GM19468 (cell line): ENCODE results near the gene SUGT1.
"Not testable (repeated sequence)": the region's sequence is repeated elsewhere in the genome, so short reads cannot be mapped to it uniquely, and the experiment has no call there.

Source experiments
- ATAC-seq: cut with Tn5 transposase; IDR thresholded peaks from one replicate; pipeline ENCODE4 v1.9.1; 2021; ENCODE audit warnings: mild to moderate bottlenecking, moderate library complexity, moderate number of reproducible peaks; ENCODE audit not compliant: unreplicated experiment; ENCODE audit errors: extremely low read depth

SUGT1 gene

DNA sequence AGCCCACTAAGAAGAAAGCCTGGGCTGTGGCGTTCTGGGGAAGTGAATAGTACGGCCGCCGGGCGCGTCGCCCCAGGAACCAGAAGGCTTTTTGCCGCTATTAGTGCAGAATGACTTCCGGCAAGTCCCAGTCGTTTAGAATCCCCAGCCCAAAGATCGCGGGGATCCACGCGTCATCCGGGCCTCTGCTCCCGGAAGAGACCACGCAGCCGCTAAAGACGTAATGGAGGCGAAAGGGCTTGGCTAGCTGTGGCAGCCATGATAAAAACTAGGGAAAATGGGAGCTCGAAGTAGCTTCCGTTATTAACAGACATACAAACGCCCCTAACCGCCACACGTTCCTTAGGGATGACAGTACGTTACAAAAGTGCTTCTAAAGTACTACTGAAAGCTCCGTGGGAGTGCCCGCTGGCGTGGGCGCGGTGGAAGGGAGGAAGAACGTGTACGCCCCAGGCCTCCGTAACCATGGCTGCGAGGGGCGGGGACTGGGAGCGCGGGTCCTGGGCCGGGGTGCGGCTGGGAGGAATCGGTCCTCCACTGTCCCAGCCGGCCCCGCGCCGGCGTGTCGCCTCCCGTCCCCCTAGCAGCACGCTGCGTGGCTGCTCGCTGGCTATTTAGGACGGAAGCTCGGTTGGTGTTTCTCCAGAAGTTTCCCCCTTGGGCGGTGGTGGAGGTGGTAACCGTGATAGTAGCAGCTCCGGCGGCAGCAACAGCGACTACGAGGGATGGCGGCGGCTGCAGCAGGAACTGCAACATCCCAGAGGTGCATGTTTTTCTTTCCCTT, at the start of gene SUGT1:
Gene SUGT1, plus strand, starts transcription at position 641 of the 784 bp plus-strand sequence. Its CDS starts 85 bp downstream, at position 726.
- peak; percentile 97 for ATAC-seq

DNA sequence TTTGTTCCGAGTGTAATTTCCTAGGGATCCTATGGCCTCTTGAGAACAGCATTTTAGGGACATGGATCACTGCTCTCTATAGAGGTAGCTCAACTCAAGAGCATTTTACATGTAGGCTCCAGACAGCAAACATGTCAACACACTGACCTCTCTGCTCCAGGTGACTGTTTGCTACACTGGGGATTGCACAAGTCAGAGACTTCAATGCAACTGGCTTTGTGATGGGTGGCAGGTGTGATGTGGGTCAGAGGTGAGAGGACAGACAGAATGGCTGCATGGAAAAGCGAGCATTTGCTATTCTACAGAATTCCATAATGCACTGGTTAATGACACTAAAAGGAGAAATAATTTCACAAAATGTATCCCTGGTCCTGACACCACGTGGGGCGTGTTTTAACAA, 49.3 kb upstream of the SUGT1 start:
- not testable (repeated sequence) for ATAC-seq

DNA sequence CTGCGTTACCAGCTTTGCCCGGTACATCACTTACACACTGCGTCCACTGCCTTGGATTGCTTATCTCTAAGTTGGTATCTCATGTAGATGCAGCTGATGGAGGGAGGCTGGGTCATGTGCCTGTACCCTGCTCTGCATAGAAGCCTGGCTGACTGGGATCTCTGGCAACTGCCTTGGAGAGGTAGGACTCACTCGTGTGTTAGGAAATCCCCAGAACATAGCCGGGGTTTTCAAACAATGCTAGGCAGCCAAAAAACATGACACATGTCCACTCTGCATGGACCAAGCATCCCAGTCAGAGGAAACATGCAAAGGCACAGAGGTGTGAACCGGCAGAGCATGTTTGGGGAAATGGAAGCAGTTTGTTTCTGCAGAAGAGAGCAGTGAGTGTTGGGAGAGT, 46.5 kb upstream of the SUGT1 start:
- ATAC-seq = not testable (repeated sequence)

DNA sequence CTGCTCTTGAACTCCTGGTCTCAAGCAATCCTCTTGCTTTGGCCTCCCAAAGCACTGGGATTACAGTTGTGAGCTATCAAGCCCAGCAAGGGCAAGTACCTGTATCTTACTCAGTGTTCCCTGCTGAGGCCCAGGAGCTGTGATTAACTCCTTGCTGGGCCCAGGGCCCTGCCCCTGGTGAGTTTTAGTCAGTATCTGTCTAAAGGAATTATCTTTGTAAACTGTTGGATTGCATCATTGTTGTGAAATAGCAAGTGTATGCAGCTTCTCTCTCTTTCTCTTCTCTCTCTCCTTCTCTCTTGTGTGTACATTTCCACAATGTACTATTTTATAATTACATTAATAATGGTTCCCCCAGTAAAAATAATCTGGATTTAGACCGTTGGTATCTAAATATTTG, 45.8 kb upstream of the SUGT1 start:
- ATAC-seq = not testable (repeated sequence)

DNA sequence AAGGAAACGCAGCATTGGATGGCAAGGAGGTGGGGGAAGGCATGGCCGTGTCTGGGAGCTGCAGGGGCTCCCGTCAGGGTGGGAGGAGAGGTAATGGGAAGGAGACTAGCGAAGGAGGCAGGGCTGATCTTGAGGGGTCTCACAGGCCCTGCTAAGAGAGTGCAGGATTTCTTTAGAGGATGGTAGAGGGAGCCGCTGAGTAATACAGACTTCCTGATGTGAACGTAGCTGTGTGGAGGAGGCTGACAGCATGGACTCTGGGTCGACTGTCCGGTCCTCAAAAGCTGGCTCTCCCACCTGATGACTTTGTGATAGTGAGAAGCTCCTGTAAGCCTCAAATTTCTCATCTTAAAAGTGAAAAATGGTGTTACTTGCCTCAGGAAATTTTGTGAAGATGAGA, 44.5 kb upstream of the SUGT1 start:
- not testable (repeated sequence) for ATAC-seq

DNA sequence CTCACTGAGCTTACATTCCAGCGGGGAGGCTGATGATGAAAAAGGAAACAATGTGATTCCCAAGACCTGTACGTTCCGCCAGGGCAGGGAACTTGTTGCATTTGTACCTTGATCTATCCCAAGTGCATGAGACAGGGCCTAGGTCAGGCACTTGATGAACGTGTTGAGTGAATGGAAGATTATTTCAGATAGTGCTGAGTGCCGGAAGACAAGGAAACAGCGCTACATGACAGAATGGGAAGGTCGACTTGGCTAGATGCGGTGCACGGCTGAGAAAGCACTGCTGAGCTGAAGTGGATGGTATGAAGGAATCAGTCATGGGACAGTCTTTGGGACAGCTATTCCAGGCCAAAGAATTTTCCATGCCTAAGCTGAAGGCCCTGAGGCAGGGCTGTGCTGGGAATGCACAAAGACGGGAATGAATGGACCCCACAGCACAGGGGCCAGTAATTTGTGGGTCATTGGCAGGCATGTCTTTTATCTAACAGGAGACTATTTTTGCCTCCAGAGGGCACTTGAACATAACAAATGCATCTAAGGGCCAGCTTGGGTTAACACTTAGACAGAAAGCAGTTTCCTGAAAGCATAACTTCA, 43.5 kb upstream of the SUGT1 start:
- not testable (repeated sequence) for ATAC-seq

DNA sequence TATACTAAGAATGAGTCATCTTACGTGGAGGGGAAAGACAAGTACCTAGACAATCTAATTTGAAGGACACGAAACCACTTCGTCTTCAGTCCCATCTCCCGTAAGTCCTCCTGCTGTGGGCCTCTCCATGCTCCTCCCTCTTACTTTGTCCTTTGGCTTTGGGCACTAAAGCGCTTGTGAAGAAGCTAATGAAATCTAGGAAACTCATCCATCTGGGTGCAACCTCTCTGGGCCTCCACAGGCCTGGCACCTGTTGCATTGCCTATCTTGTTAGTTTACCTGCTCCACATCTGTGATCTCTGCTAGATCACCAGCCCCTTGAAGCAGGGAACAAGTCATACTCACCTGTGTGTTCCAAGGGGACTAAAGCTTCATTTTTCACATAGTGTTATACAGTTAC, 42.5 kb upstream of the SUGT1 start:
- not testable (repeated sequence) for ATAC-seq

DNA sequence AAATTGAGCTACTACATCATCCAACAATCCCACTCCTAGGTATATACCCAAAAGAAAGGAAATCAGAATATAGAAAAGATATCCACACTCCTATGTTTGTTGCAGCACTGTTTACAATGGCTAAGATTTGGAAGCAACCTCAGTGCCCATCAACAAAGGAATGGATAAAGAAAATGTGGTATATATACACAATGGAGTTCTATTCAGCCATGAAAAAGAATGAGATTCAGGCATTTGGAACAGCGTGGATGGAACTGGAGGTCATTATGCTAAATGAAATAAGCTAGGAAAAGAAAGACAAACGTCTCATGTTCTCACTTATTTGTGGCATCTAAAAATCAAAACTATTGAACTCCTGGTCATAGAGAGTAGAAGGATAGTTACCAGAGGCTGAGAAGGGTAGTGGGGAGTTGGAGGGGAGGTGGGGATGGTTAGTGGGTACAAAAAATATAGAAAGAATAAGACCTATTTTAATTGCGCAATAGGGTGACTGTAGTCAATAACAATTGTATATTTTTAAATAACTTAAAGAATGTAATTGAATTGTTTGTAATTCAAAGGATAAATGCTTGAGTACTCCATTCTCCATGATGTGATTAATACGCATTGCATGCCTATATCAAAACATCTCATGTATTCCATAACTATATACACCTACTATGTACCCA, 37.4 kb upstream of the SUGT1 start:
- no peak for ATAC-seq

DNA sequence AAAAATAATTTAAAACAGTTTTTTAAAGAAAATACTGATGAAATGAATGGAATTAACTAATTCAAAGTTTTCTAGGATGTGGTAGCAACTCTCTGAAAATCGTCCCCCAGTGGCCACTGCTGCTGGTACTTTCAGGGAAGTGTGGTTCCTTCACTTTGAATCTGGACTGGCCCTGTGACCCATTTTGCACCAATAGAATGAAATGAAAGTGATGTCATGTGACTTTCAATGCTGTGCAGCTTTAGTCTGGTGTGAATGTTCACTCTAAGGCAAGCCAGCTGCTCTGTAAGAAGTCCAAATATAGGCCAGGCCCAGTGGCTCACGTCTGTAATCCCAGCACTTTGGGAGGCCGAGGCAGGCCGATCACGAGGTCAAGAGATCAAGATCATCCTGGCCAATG, 36.8 kb upstream of the SUGT1 start:
- no peak for ATAC-seq

DNA sequence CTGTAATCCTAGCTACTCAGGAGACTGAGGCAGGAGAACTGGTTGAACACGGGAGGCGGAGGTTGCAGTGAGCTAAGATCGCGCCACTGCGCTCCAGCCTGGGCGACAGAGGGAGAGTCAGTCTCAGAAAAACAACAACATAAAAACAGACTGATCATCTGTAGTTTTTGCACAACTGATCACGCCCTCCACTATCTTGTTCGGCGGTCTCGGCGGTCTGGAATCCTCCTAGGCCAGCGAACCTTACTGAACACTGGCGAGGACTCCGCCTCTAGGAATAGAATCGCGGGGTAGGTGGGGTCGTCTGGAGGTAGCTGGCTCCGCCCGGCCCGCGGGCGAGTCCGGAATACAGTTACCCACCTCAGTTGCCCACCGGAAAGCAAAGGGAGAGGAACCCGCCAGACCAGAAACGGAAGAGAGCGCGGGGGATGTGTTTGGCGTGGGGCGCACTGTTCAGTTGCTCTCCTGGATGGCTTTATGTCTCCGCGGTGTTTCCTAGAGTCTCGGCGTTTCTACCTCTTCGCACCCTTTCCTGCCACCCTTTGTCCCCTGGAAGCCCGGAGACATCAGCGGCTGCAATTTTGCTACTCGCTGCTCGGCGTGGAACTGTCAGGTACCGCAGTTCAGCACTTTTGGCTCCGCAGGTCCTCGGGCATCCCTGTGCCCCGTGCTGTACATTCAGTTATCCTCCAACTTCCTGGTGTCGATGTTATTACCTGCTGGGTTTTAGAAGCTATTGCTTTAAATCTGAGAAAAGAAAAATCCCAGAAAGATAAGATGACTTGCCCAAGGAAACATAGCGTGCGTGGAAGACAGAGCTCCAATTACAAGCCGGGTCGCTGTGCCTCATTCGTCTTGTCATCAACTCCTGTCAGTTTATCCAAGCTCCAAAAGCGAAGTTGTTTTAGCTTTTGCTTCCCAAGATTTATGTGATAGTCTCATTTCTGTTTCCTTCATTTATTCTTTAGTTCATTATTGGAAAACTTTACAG, 35.3 kb upstream of the SUGT1 start:
- peak; percentile 98 for ATAC-seq

DNA sequence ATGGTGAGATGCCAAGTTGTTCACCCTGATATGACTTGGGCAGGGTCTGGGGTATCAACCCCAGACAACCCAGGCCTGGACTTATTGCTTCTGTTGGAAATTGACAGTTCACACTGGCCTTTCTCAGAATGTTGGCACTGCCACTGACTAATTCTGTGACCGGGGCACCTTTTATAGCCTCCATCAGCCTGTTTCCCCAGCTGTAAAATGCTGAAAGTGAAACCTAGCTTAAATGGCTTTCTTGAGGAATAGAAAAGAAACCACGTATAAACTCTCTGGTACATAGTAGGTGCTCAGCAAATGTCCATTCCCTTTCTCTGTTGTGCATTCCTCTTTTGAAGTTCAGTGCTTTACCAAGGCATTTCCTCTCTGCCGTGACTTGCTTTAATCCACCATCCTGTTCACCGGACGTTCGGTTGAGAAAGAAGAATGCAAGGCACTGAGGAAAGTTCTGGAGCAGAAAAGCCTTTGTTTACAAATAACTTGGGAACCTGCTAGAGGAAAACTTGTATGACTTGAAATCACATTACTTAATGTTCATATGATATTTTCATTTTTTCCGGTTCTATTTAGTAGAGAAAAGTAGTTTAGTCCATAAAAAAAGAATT, 21.4 kb upstream of the SUGT1 start:
- ATAC-seq = not testable (repeated sequence)

DNA sequence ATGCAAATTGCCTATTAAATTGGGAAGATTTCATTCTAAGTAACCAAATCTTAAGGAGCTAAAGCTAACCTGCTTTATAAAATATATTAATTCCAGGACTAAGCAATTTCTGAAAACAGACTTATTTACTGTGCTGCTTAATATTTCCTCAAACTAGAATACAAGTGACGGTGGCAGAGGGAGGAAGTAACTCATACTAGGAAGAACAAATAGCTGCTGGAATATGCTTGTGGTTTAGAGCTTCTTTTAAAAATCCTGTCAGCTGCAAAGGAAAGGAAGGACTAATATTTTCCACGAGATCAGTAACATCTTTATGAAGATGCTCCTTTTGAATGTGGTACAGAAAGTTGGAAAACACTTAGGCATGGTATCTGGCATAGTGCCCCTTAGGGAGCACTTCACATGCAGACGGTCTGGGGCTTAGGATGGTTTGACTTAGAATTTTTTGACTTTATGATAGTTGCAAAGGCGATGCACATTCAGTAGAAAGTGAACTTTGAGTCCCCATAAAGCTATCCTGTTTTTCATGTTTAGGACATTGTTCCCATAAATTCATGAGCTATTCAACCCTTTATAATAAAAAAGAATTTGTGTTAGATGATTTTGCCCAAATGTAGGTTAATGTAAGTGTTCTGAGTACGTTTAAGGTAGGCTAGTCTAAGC, 13.8 kb upstream of the SUGT1 start:
- no peak for ATAC-seq

DNA sequence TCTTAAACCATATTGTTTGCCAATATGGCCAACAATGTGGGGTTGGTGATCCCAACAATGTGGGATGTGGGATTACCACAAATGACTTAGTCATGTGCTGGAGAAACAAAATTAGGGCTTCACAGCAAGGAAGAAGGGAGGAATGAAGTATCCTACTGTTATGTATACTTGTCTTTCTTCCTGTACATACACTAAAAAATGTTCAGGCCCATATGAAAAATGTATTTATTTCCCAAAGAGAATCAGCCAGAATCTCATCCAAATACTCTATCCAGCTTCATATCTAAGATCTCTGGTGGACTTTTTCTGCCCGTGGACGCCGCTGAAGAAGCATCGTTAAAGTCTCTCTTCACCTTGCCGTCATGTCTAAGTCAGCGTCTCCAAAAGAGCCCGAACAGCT, 10.5 kb upstream of the SUGT1 start, which contains the start of gene HNRNPA1L2:
Gene HNRNPA1L2, plus strand, starts transcription at position 301 of the 400 bp plus-strand sequence. Its CDS starts 62 bp downstream, at position 363.
- no peak for ATAC-seq

DNA sequence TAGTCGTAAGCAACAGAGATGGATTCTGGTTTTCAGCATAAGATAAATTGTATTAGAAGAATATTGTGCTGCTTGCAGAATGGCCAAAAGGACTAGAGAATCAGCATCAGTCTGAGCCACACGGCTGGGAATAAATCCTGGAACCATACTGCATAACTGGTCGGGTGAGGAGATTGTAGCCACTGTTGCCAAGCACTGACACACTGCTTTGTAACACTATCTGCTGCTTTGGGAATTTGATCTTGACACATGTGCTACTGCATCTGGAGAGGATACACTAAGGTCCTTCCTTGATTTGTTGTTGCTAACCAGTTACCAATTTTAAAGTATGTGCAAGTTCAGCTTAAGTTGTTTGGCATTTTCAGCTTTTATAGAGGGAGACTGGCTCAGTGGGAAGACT, 8.5 kb upstream of the SUGT1 start:
- no peak for ATAC-seq

DNA sequence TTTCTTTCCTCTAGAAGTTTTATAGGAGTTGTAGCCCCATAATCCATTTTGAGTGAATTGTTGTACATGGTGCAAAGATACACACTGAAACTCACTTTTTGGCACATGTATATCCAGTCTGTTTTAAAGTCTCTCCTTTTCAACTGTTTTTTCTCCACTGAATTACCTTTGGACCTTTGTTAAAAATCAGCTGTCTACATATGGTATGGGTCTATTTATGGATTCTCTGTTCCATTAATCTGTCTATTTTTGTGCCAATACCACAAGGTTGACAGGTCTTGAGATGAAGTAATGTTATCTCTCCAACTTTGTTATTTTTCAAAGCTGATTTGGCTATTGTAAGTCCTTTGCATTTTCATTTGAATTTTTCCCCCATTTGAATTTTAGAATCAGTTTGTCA, 5.7 kb upstream of the SUGT1 start:
- ATAC-seq = no peak

DNA sequence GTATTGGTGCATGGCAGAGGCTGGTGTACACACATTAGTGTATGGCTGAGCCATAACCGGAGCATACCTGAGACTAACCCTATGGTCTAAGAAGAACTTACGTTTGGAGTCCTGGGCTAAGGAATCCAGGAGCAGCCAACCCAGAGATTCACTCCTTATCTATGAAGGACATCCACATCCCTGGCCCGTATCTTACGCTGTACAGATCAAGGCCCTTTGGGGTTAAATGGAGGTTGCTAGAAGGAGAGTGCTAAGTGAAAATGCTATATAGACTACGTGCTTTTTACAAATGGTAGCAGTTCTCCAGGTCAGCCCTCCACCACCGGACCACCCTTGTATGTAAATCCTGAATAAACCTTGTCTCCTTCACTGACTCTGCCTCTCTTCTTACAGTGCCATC, 1.9 kb upstream of the SUGT1 start:
- no peak for ATAC-seq

DNA sequence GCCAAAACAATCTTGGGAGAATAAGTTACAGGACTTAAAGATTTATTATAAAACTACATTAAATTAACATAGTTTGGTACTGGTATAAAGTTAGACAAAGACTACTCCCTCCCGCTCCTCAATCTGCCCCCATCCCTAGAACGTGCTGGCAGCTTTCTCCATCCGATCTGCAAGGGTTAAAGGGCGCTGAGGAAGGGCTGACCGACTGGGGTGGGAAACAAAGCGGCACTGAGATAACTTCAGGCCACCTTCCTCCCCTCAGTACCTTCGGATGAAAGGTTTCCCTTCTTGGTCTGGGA, 790 bp upstream of the SUGT1 start:
- ATAC-seq = no peak

DNA sequence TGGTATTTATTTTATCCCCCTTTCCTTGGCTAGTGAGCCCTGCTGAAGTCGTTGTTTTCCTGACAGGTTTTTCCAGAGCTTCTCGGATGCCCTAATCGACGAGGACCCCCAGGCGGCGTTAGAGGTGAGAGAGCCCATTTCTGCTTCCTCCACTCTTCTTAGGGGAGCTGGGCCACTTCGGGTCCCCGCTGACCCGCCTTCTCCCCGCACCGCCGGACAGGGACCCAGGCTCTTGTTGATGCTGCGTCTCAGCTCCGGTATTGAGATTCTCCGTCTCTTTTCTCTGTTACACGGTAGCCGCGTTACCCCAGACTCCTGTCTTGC, 306 bp downstream of the SUGT1 start:
- ATAC-seq = peak; percentile 3

DNA sequence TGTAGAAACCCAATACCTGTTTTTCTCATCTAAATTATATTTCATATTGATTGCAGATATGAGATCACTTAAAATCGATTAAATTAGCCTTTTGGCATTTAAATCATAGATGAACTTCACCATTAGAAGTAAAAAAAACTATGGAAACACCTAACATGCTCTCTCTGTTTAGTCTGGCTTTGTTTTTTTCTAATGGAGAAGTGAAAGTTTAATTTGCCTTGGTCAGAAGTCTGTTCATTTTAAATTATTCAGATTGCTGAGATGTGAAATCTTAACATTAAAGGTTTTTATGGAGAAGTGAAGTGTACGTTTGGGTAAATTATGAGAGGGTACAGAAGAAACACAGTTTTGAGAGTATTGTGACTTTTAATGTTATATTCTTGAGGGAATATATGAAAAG, 6.7 kb downstream of the SUGT1 start:
- no peak for ATAC-seq
